ENCODE results near the gene TMEM181.
A peak's percentile ranks its signal among the peaks of the same experiment; 100 is the strongest.

GRCh38 chr6:158661156-158661685 is 101.3 kb downstream of the TMEM181 start:
- TF ChIP-seq POLR2AphosphoS5 (IDR thresholded peaks at IDR 0.05): no peak
- TF ChIP-seq CTCF (IDR thresholded peaks at IDR 0.05): peak in 2 of 3 donors; percentile 23 to 36

Measured in breast epithelium (tissue), 3 donors.